HG03442 (cell line): ENCODE measurements around the gene TRIM15.
"Not testable (repeated sequence)": the region's sequence is repeated elsewhere in the genome, so short reads cannot be mapped to it uniquely, and the experiment has no call there.

Experiments
- ATAC-seq: cut with Tn5 transposase; IDR thresholded peaks from one replicate; pipeline ENCODE4 v1.9.1; 2021; ENCODE audit warnings: mild to moderate bottlenecking, moderate library complexity; ENCODE audit not compliant: unreplicated experiment

The TRIM15 gene

DNA sequence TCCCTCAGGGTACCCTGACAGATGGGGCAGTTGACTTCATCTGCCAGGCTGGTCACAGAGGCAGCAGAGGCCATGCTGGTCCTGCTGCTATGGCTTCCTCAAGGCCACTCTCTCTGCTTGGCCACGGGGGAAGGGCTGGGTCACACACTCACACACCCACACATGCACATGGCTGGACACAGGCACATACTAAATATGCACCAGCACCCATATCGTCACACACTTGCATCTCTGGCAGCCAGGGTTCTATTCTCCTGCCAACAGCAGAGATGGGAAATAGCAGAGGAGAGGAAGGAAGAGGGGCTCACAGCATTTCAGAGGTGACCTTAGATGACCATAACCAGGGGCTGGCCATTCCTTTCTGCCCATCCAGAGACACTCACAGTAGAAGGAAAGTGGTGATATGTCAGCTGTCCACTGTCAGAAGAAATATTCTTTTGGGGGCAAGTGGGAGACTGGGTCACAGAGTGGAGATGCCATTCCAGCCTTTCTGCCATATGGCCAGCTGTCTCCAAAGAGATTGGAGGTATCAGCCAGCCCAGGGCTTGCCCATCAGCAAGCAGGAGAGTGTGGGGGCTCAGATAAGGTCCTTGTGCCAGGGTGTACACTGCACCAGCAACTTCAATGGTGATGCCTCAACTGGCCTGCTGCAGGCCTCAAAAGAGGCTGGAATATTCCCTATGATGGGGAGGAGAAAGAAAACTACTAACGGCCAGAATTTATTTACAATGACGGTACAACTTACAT is 2.4 kb upstream of the TRIM15 start, which contains the start of gene TRIM10:
TRIM10 (minus strand) TSS at position 427 of the 747 bp plus-strand sequence; CDS start at position 74, 353 bp downstream.
- no peak for ATAC-seq

DNA sequence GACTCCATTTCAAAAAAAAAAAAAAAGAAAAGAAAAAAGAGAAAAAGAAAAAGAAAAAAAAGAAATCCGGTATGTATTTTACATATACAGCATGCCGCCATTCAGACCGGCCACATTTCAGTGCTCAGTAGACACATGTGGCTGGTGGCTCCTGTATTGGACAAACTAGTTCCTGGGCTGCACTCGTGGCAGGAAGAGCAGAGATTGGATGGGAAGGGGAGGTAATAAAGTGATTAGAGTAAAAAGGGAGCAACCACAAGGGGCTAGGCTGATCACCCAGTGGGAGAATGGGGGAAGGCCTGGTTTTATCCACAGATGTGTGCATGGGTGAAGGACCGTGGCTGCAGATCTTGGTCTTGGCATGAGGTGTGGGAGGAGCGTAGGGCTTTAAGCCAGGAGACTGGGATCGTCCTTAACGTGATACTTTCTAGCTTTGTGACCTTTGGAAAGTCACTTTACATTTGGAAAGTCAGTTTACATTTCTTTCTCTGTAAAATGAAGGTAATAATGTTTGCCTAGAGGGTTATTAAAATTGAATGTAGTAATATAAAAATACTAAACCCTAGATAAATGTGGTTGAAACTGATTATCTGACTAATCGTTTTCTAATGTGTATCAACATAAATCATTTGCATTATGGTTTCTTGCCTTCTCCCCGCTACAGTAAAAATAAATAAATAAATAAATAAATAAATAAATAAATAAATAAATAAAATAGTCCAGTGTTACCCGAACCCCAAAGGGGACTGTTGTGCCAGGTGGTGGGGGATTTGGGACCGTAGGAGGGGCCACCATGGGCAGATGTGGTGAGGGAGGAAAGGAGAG is 869 bp upstream of the TRIM15 start:
- ATAC-seq: no peak

DNA sequence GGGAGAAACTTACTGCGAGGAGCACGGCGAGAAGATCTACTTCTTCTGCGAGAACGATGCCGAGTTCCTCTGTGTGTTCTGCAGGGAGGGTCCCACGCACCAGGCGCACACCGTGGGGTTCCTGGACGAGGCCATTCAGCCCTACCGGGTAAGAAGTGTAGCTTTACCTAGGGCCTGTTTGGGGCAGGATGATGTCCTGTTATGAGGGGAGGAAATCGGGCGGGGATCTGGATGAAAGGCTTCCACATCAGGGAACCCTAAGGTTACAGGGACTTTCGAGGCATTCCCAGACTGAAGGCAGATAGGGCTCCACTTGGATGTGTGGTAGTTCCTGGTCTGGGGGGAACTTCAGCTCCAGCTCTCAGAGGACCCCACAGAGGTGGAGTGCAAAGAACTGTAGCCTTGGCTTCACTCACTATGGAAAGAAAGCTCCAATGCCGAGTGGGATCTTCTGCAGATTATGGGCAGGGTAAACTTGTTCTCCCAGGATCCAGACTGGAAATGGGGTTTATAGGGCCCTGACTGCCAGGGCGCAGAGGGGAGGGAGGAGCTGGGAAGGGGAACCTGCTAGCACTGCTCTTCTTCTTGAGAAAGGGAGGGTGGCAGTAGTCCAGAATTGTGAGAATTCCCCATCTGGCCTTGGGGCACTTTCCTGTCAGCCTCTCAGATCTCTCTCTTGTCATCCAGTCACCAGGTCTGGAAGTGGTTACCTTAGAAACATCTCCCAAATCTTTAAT is 740 bp downstream of the TRIM15 start:
- ATAC-seq: no peak

DNA sequence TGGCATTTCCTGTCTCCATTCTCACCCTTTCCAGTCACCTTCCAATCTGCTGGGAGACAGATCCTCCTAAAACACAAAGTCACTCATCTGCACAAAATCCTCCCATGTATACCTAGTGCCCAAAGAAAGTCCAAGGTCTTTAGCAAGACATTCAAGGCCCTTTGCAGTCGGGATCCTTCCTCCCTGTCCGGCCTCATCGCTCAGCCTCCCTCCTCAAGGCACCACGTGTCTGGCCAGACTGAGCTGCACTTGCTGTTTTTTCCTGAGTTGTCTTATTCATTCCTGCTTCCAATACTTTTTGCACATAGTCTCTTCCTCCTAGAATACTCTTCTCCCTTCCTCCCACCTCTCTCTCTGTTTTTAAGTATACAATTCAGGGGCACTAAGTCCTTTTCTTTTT is 1.4 kb downstream of the TRIM15 start:
- no peak for ATAC-seq

DNA sequence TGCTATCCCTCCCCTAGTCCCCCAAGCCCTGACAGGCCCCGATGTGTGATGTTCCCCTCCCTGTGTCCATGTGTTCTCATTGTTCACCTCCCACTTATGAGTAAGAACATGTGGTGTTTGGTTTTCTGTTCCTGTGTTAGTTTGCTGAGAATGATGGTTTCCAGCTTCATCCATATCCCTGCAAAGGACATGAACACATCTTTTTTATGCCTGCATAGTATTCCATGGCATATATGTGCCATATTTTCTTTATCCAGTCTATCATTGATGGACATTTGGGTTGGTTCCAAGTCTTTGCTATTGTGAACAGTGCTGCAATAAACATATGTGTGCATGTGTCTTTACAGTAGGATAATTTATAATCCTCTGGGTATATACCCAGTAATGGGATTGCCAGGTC is 1.9 kb downstream of the TRIM15 start:
- ATAC-seq: not testable (repeated sequence)

DNA sequence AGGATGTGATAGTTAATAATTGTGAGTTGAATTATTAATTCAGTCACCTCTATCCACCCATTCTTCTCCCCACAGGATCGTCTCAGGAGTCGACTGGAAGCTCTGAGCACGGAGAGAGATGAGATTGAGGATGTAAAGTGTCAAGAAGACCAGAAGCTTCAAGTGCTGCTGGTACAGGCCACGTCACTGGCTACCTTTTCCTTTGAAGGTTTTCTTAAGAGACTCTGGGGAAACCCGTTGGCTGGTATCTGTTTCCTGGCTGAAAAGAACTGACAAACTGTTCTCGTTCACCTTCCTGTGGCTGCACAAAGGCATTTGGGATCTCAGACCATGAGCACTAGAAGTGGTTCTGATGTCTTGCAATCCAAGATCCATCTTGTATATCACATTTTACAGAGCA is 3.8 kb downstream of the TRIM15 start:
- no peak for ATAC-seq

DNA sequence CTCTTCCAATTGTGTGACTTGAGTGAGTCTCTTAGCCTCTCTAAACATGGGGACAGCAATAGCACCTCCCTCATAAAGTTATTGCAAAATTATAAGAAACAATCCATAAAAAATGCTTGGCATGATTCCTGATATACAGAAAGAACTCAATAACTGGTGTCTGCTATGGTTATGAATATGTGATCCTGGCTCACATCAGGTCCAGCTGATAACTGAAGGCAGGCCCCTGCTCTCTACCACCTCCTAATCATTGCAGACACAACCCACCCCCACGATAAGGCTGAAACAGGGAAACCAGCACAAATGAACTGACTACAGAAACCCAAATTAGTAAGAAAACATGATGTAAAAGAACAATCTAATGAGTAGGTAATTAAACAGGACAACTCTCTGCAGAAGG is 5.4 kb downstream of the TRIM15 start:
- no peak for ATAC-seq

DNA sequence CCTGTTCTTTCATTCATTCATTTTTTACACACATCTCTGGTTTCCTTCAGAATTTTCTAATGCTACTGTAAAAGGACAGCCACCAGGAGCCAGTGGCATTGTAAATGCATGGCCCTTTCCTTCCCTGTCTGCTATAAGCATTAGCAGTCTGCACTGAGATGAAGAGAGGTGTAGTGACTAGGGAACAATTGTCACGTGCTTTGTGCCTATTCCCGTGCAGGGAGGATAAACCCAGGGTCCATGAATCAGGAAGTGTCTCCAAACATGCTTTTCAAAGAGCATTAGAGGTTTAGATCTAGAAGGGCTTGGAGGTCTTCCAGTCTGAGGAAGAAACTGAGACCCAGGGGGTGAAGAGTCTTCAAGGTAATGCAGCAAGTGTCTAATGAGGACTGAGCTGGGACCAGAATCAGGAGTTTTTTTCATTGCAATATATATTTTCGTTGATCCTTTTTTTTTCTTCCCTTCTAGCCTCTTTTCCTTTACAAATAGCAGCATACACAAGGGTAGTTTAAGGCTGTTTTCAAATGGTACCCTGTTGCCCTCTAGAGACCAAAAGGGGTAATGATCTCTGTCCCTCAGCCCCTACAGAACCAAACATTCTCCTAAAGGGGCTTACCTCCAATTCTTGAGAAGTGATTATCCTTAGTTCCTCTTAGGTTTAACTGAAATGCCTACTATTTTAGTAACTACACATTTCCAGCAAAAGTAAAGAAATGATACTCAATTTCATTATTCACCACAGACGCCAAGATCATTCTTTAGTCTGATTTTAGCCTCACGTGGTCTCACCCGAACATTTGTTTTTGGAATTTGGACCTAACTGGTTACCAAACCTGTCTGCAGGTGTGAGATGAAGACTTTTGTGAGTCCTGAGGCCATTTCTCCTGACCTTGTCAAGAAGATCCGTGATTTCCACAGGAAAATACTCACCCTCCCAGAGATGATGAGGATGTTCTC is 6.6 kb downstream of the TRIM15 start:
- ATAC-seq: no peak

DNA sequence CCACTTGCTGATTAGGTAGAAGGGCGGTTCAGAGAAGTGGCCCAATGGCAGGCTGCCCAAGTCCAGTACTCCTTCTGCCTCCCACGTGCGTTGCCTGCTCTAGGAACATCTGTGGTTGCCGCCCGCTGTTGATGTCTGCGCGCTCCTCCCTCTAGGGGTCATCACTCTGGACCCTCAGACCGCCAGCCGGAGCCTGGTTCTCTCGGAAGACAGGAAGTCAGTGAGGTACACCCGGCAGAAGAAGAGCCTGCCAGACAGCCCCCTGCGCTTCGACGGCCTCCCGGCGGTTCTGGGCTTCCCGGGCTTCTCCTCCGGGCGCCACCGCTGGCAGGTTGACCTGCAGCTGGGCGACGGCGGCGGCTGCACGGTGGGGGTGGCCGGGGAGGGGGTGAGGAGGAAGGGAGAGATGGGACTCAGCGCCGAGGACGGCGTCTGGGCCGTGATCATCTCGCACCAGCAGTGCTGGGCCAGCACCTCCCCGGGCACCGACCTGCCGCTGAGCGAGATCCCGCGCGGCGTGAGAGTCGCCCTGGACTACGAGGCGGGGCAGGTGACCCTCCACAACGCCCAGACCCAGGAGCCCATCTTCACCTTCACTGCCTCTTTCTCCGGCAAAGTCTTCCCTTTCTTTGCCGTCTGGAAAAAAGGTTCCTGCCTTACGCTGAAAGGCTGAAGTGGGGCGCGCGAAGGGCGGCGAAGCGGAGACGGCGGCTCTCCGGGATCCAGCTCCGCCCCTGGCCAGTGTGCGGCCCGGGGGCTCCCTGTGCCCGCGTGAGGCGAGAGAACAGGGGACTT is 8.5 kb downstream of the TRIM15 start:
- no peak for ATAC-seq

DNA sequence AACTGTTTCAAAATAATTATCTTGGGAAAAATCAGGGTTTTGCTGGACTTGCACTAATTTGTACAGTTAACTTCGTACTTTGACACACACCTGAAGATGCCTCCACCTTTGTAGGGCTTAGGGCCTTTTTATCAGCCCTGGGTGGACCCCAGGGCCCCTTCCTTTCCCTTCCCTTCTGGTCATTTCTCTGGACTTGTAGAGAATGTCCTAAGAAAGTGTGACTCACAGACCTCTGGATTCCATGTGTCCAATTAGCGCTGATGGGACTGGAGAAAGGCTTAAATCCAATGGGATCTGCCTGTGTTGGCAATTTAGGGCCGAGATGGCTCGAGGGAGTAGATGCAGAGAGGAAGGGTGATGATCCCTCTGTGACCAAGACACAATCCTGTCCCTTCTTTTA is 9.3 kb downstream of the TRIM15 start:
- no peak for ATAC-seq

DNA sequence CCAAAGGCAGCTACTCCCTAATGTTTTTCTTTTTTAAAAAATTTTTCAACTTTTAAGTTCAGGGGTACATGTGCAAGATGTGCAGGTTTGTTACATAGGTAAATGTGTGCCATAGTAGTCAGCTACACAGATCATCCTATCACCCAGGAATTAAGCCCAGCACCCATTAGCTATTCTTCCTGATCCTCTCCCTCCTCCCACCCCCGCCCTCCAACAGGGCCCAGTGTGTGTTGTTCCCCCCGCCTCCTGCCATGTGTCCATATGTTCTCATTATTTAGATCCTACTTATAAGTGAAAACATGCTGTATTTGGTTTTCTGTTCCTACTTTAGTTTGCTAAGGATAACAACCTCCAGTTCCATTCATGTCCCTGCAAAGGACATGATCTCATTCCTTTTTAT is 12.4 kb downstream of the TRIM15 start:
- ATAC-seq: no peak

DNA sequence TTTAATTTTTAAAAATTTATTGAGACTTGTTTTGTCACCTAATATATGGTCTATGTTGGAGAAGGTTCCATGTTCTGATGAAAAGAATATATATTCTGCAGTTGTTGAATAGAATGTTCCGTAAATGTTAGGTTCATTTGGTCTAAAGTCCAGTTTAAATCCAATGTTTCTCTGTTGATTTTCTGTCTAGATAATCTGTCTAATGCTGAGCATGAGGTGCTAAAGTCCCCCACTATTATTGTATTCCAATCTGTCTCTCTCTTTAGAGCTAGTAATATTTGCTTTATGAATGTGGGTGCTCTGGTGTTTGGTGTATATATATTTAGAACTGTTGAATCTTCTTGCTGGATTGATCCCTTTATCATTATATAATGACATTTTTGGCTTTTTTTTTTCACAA is 15.5 kb downstream of the TRIM15 start:
- no peak for ATAC-seq

DNA sequence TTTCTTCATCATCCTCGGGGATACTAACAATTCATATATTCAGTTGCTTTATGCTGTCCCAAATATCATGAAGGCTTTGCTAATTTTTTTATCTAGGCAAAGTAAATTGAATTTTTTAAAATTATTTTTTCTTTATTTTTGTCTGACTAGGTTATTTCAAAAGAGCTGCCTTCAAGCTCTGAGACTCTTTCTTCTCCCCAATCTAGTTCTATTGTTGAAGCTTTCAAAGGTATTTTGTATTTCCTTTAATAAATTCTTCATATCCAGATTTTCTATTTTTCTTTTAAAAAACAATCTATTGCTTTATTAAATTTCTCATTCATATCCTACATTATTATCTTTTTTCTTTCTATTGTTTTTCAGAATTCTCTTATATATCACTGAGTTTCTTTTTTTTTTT is 16.8 kb downstream of the TRIM15 start:
- no peak for ATAC-seq

DNA sequence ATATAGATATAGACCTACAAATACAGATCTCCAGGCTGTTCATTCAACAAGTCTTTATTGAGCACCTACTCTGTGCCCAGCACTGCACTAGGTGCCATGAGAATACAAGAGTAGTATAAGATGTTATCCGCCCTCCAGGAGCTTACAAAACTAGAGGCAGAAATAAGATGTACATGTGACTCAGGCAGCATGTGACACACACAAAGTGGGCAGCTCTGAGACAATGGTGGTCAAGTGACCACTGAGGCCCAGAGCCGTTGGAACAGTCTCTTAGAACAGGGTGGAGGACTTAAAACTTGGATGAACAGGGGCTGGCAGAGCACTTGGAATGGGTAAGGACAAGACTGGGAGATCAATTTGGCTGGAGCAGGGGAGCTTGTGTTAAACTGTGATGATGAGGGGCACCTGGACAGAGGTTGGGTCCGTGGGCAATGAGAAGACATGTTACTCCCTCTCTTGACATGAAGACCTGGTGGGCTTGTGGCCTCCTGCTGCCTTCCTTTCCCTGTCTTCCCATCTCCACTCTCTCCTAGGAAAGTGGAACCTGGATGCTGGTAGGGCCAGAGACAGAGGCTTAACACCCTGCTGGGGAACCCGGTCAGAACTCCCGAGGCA is 21.2 kb downstream of the TRIM15 start:
- ATAC-seq: no peak

DNA sequence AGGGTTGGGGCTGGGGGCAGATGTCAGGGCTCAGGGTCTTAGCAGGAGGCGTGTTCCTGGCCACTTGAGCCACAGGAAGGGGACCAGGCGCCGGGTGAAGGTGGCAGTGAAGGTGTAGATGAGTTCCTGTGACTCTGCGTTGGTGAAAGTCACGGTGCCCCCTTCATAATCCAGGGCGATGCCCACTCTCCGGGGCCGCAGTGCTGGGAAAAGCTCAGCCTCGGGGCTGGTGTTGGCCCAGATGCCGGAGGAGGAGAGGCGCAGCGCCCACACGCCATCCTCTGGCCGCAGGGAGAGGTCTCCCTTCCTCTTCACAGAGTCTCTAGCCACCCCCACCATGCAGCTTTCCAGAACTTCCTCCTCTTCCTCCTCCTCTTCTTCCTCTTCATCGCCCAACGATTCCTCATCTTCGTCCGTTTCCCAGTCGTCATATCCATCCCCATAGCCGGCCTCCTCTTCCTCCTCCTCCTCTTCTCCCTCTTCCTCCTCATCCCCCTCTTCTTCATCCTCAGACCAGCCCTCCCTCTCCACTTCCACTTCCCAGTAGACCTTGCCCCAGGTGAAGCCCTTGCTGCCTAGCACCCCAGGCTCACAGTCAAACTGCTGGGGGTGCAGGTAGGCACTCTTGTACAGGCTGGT is 22.6 kb downstream of the TRIM15 start:
- no peak for ATAC-seq

DNA sequence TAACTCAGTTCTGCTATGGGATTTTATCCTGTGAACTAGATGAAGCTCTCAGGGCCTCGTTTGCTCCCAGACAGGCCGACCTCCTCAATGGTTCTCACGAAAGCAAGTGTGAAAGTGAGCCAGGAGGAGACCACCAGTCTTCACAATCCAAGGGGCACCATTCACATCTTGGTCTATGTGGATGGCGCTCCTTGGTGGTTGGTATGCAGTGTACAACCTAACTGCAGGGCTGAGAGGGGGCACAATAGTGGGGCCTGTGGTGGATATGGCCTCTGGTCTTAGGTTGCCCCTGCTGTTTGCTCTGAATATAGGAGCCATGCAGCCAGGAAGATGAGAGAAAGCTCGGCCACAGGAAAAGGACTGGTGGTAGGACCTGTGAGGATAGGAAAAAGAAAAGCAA is 25.2 kb downstream of the TRIM15 start:
- no peak for ATAC-seq

DNA sequence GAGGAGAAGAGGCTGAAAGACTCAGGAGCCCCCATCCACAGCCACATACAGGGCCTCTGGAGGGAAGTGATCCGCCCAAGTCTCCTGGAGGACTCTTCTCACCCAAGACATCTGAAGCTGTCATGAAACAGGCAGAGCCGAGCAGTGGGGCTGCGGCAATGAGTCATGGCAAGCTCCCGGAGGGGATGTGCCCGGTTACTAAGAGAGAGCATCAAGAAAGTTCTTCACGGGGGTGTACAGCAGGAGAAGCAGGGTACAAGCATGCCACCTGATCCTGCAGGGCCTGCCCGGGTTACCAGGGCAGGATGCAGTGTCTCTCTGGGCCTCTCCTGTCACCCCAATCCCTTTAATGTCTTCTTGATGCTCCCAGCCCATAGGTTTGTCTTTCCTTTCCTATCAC is 28.7 kb downstream of the TRIM15 start:
- ATAC-seq: no peak

DNA sequence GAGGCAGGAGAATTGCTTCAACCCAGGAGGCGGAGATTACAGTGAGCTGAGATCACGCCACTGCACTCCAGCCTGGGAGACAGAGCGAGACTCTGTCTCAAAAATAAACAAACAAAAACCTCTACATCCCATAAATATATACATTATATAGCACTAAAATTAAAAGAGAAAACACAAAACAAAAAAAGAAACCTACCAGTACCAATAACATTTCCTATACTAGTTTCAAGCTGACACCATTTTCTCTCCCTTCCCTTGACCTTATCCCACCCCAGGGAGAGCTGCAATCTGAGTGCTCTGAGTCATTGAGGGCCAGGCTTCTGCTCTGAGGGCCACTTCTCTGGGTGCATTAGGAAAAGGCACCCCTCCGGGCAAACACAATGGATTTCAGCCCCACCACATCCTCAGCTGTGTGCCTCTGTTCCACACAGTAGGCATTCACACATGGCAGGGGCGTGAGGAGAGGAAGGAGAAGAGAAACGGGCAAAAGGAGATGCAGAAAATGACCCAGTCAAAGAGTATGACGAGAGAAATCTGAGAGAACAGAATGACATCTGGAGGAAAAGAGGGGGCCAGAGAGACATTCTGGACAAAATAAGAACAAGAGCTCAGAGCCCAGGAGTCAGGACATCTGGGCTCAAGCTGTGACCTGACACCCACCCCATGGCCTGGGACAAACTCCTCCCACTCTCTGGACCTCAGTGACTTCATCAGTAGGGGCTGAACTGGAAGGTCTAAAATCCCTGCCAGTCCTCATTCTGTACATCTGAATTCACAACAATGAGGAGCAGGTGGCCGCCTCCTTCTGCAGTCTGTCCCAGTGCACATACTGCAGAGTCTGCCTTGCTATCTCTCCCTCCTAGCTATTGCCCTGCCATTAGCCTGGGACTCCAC is 31.7 kb downstream of the TRIM15 start:
- ATAC-seq: no peak
